ENCODE measurements around the gene ATP6V1D. TPM values are rescaled to one million over a fixed set of nuclear protein-coding genes. Genes with fewer than 3 reads are reported as not detected.

Gene ATP6V1D
- total and polyA plus RNA-seq, 10 donors = 15.0 to 72.6 (median 46.3) TPM

DNA sequence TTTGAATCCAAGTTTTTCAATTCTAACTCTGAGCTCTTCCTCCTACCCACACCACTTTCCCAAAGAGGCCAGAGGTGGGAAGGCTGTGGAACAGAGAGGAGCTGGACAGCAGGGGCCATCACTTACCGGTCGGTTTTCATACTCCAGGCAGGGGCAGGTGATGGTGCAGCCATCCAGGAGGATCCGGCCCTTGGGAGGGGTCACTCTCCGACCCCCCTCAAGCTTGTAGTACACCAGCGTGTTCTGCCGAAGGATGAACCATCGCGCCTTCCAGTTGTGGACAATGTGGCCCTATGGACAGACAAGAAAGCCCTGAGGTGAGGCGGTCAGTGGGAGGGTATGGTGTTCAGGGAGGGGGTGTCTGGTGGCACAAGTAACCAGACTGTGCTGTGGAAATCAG is 37.9 kb upstream of the ATP6V1D start:
- Histone ChIP-seq H3K27me3 (replicated peaks in 1 of 7) (no peaks in the 10 kb centered on the region), H3K4me3 (no peak overlapping the region), H3K27ac (no peak overlapping the region), H3K4me1 (no peaks in the 10 kb centered on the region), H3K9me3 (peaks cover 0 to 1% (median 0%) of the 10 kb centered on the region in 8 donors), H3K36me3 (no peaks in the 10 kb centered on the region)
- no peak for DNase-seq
- TF ChIP-seq POLR2A (IDR thresholded peaks at IDR 0.05) (no peak), POLR2AphosphoS5 (IDR thresholded peaks at IDR 0.05) (no peak)
- TF ChIP-seq, protein P1, sequence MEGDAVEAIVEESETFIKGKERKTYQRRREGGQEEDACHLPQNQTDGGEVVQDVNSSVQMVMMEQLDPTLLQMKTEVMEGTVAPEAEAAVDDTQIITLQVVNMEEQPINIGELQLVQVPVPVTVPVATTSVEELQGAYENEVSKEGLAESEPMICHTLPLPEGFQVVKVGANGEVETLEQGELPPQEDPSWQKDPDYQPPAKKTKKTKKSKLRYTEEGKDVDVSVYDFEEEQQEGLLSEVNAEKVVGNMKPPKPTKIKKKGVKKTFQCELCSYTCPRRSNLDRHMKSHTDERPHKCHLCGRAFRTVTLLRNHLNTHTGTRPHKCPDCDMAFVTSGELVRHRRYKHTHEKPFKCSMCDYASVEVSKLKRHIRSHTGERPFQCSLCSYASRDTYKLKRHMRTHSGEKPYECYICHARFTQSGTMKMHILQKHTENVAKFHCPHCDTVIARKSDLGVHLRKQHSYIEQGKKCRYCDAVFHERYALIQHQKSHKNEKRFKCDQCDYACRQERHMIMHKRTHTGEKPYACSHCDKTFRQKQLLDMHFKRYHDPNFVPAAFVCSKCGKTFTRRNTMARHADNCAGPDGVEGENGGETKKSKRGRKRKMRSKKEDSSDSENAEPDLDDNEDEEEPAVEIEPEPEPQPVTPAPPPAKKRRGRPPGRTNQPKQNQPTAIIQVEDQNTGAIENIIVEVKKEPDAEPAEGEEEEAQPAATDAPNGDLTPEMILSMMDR (IDR thresholded peaks at IDR 0.05 in 8 of 11, conservative IDR thresholded peaks at IDR 0.05 in 3 of 11) = no peak
- intact Hi-C loops (cut with DNase I; ENCODE audit: low total_unique reads) = no loop called here
- WGBS, 5 donors = 93 to 97% (median 94%) methylated on average over 9 of the region's 9 CpGs

DNA sequence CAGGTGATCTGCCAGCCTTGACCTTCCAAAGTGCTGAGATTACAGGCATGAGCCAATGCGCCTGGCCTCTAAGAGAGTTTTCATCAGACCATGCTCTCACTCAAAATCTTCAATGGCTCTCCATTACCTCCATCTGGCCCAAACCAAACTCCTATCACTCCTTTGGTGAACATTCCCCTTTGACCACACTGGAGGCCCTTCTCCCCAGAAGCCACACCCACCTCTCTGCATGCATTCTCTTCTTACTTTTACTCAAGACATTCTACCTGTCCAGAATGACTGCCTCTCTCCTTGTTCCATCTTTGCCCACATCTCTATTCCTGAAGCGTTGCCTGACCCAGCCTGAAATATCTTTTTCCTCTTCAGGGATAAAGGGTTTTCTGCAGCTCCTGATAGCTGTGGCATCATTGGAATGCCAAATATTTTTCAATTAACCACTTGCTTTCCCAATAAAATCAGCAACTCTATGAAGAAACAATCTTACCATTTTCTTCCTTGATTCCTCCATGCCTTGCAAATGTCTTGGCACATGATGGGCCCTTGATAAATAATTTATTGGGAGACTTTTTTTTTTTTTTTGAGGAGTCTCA is 36.9 kb upstream of the ATP6V1D start:
- 79 to 92% (median 89%) methylated on average over 2 of the region's 2 CpGs for WGBS, 5 donors

DNA sequence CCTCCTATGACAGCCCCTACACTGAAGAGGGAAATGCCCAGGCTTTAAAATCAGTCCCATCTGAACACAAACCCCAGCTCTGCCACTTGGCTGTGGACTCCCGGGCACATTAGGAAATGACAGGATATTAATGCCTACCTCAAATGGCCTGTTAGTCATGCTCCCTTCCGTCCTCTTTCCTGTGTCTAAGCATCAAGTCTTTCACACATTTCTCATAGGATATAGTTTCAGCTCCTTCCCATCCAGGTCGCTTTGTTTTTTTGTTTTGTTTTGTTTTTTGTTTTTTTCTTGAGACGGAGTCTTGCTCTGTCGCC is 36.2 kb upstream of the ATP6V1D start:
- whole genome bisulfite sequencing, 5 donors = 76 to 84% (median 78%) methylated on average over 5 of the region's 5 CpGs
- TF ChIP-seq, protein P1 (IDR thresholded peaks at IDR 0.05 in 8 of 11, conservative IDR thresholded peaks at IDR 0.05 in 3 of 11) = no peak
- TF ChIP-seq POLR2A (IDR thresholded peaks at IDR 0.05) (no peak), POLR2AphosphoS5 (IDR thresholded peaks at IDR 0.05) (no peak)
- DNase-seq = no peak
- no peak overlapping the region for H3K27ac ChIP-seq
- no peaks in the 10 kb centered on the region for H3K4me1 ChIP-seq
- H3K36me3 ChIP-seq = no peaks in the 10 kb centered on the region
- intact Hi-C loops (cut with DNase I; ENCODE audit: low total_unique reads) = no loop called here
- H3K27me3 ChIP-seq (replicated peaks in 1 of 7) = no peaks in the 10 kb centered on the region
- no peak overlapping the region for H3K4me3 ChIP-seq
- no peaks in the 10 kb centered on the region for H3K9me3 ChIP-seq

More for the DNA sequence above, 36.9 kb upstream of the ATP6V1D start:
- no peaks in the 10 kb centered on the region for H3K36me3 ChIP-seq
- no peak overlapping the region for H3K27ac ChIP-seq
- no peaks in the 10 kb centered on the region for H3K4me1 ChIP-seq
- H3K27me3 ChIP-seq (replicated peaks in 1 of 7) = no peaks in the 10 kb centered on the region
- TF ChIP-seq, protein P1 (IDR thresholded peaks at IDR 0.05 in 8 of 11, conservative IDR thresholded peaks at IDR 0.05 in 3 of 11) = no peak
- TF ChIP-seq POLR2AphosphoS5 (IDR thresholded peaks at IDR 0.05) (no peak), POLR2A (IDR thresholded peaks at IDR 0.05) (no peak)
- no peak overlapping the region for H3K4me3 ChIP-seq
- intact Hi-C loops (cut with DNase I; ENCODE audit: low total_unique reads) = no loop called here
- H3K9me3 ChIP-seq = no peaks in the 10 kb centered on the region
- no peak for DNase-seq

DNA sequence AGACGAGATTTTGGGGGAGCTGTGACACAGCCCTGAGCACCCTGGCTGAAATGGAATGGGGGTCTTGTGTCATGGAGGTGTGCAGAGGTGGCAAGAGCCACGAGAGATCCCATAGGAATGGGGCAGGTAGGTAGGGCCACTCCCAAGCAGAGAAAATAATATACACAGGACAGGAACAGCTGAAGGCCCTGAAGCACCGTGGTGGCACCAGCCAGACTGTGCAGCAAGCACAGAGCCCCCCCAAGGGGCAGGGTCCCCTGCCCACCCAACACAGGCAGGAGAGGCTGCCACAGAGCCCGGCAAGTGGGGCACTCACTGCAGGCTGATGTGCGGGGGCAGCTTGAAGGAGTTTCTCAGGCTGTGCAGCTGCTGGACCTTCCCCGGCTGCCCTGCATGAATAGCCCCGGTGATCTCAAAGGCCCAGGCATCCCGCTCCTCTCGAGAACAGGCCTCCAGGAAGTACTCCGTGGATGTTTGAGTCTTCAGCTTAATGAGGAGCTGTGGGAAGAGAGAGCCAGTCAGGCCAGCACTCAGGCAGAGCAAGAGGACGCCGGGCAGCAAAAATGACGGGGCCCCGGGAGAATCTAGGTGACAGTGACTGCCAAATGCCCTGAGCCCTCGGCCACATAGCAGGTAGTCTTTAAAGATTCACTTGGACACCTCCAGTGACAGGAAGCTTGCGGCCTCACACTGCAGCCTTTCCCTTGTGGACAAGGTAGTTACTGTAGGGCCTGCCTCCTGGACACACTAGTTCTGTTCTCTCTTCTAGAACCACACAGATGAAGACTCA is 35.7 kb upstream of the ATP6V1D start:
- no peak overlapping the region for H3K4me3 ChIP-seq
- WGBS, 5 donors = 70 to 86% (median 81%) methylated on average over 11 to 16 of the region's 16 CpGs
- H3K4me1 ChIP-seq = no peaks in the 10 kb centered on the region
- H3K27me3 ChIP-seq (replicated peaks in 1 of 7) = no peaks in the 10 kb centered on the region
- DNase-seq = no peak
- intact Hi-C loops (cut with DNase I; ENCODE audit: low total_unique reads) = no loop called here
- no peak for TF ChIP-seq POLR2AphosphoS5 (IDR thresholded peaks at IDR 0.05)
- no peak for TF ChIP-seq POLR2A (IDR thresholded peaks at IDR 0.05)
- TF ChIP-seq, protein P1 (IDR thresholded peaks at IDR 0.05 in 8 of 11, conservative IDR thresholded peaks at IDR 0.05 in 3 of 11) = no peak
- H3K36me3 ChIP-seq = no peaks in the 10 kb centered on the region
- no peaks in the 10 kb centered on the region for H3K9me3 ChIP-seq
- no peak overlapping the region for H3K27ac ChIP-seq

Measured in spleen (tissue), 11 donors.